CD4-positive, alpha-beta T cell treated with Interferon alpha-2 for 1 hour (primary cell): Measurements from ENCODE around the gene KIAA0513.

ENCODE experiments used
- DNase-seq, 2 donors: peaks; one replicate each; pipeline ENCODE4 v3.0.0-alpha.2; 2020 to 2022

KIAA0513 gene, protein sequence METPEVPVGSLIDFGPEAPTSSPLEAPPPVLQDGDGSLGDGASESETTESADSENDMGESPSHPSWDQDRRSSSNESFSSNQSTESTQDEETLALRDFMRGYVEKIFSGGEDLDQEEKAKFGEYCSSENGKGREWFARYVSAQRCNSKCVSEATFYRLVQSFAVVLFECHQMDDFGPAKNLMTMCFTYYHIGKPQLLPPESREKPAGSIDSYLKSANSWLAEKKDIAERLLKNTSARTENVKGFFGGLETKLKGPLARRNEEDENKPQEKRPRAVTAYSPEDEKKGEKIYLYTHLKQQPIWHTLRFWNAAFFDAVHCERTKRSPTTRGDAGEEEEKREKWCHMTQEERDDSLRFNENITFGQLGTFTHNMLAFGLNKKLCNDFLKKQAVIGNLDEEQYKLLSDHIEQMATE

DNA sequence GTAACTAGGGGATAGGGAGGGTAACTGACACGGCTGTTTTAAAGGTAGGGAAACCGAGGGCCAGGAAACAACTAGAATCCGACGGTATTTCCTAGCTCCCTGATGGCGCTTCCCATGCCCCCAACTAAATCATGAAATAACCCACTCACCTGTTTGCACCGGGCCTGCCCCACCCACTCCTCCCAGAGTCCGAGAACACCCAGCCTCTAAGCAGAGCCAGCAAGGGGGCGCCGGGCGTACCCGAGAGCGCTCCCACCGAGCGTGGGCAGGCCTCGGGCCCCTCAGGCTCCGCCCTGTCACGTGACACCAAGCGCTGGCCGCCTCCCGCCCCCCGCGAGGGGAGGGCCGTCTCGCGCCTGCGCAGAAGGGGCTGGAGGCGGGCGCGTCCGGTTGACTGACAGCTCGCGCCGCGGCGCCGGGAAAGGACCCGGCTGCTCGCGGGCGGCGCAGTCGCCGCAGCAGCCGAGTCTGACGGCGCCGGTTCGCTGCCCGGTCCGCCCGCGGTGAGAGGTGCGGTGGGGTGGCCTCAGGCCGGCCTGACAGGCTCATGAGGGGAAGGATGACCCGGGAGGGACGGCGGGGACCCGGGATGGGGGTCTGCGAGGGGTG, at the start of gene KIAA0513:
Gene KIAA0513 (plus strand): TSS at position 447 of the 609 bp plus-strand sequence. CDS start 39,277 bp downstream, outside the sequence.
- DNase-seq: peak; percentile 94 to 97

DNA sequence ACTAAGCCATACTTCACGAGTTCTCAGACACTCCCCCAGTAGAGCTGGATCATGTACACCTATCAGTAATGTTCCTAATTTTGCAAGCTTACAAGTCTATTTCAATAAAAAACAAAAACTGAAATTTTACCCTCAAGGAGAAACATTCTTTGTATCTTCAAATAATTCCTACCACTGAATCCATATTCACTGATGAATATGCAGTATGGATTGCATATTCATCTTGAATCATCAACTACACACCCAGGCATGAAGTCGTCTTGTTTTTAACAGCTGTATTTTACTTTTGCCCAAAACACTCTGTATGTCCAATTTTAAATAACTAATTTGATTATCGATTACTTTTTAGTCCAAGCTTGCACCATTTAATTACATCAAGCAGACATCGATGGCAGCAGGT, 48.1 kb upstream of the KIAA0513 start:
- DNase-seq: no peak

DNA sequence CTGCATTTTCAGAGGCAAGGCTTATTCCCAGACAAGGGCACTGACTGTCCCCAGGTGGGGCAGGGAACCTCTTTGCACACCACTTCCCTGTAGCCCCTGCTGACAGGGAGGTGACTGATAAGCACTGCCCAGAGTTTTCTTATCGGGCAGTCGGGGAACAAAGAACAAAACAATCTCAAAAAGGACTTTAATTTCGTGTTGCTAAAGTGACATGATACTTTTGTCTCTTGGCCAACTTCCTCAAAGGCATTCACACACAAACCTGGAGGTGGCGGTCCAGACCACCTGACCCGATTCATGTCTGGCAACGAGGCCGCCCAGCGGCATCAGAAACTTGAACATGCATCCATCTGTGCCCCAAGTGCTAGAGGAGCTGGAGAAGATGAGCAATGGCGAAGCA, 45.2 kb upstream of the KIAA0513 start:
- peak; percentile 13 to 27 for DNase-seq

DNA sequence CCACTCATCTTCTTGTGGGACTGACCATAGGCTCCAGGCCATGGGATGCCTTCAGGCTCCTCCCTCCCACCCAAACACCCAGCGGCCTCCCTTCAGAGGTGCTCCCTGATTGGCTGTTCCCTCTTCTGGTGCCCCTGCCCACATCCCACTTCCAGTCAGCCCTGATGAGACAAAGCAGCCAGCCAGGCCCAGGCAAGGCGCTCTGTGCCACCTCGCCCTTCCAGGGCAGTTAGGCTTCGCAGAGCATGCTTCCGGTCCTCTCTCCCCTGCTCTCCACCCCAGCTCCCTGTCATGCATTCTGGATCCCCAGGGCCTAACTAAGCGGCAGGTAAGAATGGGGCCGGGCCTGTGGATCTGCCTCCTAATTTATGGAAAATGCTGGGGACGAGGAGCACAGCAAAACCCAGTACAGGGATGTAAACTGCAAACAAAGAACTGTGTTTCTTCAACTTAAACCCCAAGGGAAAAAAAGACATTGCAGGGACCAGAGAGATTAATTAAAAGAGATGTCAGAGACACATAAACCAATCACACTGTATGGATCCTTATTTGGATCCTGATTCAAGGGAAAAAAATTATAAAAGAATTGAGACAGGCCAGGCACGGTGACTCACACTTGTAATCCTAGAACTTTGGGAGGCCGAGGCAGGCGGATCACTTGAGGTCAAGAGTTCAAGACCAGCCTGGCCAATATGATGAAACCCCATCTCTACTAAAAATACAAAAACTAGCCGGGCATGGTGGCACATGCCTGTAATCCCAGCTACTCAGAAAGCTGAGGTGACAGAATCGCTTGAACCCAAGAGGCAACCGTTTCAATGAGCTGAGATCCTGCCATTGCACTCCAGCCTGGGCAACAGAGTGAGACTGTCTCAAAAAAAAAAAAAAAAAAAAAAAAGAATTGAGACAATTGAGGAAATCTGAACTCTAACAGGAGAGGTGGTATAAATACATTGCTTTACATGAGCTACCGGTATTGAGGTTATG, 42.2 kb upstream of the KIAA0513 start:
- DNase-seq: no peak

DNA sequence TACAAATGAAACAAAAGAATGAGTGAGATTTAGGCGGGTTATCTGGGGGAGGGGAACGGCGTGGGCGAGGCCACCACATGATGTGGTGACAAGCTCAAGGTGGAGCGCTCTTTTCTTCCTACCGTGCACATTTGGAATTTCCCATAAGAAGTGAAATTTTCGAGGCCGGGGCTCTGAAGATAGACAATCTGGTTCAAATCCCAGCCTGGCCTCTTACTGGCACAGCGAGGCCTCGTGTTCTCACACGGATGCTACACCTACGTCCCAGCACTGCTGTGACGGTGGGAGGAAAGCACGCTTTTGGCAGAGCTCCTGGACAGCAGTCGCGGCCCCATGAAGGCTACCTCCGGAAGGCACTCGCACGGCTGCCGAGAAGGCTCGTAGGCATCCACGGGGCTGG, 41.5 kb upstream of the KIAA0513 start:
- no peak for DNase-seq

DNA sequence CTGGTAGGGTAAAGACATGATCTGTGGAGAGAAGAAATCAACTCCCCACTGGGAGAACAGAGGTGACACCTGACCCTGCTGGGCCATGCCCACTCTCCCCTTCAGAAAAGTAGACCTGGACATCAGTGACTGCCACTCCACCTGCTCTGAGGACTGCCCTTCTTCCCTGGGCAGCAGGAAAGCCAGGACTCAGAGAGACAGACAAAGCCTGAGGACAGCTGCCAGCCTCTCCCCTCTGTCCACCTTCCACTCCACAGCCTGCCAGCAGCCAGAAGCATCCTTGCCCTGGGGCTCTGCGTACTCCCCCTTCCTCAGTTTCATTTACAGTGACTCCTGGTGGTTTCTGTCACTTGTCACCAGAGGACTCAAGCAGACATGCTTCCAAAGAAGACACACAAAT, 40.7 kb upstream of the KIAA0513 start:
- DNase-seq: no peak

DNA sequence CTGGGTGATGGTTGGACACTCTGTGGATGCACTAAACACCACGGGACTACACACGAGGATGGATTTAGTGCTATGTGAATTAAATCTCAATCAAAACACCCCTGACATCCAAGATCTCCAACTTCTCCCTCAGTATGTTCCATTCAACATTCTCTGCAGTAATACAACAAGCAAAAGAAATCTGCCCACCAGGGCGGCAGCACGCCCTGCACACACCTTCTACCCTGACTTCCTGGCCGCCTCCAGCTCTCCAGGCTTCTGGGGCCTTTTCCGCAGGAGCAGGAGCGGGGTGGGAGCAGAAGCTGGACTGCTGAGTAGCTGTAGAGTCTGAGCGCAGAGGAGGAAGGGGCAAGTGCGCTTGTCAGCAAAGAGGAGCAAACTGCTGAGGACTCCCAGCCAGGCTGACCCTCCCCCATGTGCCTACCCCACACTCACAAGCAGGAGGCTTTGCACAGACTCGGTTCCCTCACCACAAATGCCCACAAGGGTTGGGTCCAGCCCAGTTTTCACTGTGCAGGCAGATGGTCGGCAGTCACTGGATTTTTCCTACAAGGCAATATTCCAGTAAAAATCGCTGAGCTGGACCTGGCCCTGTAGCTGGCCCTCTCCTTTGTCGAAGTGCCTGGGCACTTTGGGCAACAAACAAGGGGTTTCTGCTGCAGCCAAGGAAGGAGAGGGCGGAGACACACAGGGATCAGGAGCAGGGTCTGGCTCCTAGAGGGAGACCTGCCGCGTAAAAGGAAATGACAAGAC, 39.1 kb upstream of the KIAA0513 start:
- no peak for DNase-seq

DNA sequence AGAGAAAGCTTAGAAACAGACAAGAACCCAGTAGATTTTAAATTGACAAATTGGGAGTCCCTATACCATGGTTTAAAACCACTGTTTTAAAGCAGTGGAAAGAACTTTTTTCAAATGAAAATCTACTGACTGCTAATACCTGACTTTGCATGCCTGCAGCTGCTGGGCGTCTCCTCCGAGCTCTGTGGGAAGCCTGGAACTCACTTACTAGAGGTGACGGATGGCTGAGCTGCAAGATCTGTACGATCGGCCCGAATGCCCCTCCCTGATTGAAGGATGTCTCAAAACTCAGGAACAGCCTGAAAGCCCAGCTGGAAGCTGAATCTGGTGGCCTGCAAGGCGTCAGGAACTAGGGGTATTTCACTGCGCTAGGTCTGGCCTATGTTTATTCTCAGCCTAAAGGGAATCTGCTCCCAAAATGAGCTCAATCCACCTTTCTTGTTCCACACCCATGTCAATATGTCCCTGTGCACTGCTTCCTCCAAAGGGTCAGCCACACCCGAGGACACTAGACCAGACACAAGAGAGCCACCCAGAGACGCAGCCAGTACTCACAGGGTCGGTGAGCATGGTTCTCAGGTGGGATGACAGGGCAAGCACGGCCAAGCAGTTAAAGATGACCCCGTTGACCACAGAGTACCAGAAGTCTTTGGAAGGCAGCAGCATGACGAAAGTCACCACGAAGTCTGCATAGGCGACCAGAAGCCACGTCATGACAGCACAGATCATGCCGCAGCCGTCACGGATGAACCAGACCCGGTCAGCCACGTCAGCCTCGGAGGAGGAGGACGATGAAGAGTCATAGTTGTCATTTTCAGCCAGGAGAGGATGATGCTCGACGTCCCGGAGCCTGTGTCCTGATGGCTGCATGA, 37.6 kb upstream of the KIAA0513 start:
- no peak for DNase-seq

DNA sequence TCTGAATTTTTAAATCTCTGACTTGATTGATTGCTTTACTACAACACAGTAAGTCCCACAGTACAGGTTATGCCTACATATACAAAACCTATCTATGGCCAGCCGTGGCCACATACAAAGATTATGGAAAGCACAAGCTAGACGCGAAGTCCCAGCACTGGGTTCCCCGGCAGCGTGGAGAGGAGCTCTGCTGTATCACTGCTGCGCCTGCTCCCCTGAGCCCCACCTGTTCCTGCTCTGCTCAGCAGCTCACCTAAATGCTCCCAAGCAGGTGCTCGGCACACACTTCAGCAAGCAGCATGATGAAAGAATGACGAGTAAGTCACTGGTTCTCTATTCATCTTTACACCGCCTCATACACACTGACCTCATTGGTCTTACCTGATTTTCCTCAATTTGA, 36.8 kb upstream of the KIAA0513 start:
- DNase-seq: no peak

DNA sequence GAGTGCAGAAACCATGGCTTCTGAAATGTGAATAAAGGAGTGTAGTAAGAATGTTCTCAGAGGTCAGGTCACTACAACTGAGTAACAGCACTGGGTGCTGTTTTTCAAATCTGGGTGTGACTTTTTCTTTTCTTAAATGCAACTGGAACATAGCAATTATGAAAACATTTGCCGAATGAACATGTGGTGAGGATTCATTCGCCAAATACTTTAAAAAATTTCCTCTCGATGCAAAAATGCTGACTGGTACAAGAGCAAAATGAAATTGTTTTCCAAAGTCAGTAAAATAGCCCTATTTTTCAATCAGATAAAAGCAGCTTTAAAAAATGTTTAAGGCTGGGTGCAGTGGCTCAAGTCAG, 34.9 kb upstream of the KIAA0513 start:
- no peak for DNase-seq

DNA sequence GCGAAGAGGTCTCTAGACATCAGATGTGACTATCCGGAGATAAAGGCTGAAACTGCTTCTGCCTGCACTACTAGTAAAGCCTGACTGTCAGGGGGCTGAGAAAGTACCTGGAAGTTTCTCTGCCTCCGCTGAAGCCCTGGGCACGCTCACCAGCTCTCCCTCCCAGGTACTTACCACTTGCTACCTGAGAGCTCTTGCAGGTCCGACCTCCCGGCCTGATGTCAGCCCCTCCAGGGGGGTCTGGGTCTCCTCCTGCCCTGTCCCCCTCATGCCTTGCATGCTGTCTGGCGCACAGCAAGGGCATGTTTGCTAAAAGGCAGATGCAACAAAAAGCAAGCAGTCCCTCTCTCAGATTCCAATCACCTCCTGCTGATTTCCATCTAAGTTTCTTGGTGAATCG, 33.7 kb upstream of the KIAA0513 start:
- no peak for DNase-seq

DNA sequence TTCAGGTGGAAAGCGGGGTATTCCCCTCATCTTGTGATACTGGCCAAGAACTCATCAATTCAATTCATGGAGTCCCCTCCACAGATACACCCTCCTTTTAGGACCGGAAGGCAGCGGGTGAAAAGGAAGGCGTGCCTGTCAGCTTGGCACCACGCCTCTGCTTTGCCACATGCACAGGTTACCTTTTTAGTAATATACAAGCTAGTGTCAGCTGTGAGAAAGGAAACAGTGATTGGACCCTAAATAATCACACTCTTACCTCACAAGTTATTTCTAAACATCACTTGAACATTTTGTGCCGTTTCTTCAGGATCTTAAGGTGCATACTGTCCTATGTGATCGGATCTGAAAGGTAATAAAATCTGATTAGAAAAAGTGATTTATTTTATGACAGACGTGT, 31.9 kb upstream of the KIAA0513 start:
- DNase-seq: peak in 1 of 2 donors; percentile 52

DNA sequence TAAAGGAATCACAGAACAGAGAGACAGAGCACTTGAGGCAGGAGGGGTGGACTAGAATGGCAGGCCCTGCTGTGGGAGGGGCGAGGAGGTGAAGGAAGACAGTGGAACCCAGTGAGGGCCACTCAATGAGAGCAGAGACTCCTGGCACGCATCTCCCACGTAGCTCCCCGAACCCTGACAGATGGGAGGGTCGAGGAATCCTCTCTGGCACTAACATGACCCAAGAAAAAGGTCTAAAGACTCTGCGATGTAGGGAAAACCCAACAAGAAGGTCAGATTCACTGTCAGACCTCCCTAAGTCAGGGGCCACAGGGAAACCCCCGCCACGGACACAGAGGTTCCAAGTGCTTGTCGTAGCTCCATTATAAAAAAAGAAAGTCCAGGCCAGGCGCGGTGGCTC, 31.2 kb upstream of the KIAA0513 start:
- DNase-seq: no peak

DNA sequence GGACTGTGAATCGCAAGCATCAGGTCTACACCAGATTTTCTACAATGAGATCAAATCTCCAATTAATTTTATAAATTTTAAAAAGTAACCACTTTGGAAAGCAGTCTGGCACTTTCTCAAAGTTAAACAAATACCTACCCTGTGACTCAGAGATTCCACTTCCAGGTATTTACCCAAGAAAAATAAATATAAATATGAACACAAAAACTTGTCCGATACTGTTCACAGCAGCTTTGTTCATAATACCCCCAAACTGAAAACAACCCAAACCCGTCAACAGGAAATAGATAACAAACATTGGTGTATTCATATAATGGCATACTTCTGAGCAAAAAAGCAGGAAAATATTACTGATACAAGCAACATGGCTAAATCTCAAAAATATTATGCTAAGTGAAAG, 28.4 kb upstream of the KIAA0513 start:
- no peak for DNase-seq

DNA sequence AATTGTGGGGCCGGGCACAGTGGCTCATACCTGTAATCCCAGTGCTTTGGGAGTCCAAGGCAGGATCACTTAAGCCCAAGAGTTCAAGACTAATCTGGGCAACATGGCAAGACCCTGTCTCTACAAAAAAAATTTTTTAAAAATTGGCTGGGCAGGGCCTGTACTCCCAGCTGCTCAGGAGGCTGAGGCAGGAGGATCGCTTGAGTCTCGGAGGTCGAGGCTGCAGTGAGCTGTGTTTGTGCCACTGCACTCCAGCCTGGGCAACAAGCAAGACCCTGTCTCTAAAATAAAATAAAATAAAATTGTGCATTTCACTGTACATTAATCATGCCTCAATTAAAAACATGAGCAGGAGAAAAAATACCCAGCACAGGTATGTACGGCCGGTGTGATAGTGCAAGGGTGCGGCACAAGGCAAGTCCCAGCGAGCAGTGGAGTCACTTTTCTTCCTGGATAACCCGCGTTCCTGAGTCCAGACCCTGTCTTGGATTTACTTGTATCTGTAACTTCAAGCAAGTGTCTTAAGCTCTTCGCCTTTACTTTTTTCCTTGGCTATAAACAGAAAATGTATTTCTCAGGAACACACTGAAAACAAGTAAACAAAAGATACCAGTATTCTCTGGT, 27.6 kb upstream of the KIAA0513 start:
- DNase-seq: no peak

DNA sequence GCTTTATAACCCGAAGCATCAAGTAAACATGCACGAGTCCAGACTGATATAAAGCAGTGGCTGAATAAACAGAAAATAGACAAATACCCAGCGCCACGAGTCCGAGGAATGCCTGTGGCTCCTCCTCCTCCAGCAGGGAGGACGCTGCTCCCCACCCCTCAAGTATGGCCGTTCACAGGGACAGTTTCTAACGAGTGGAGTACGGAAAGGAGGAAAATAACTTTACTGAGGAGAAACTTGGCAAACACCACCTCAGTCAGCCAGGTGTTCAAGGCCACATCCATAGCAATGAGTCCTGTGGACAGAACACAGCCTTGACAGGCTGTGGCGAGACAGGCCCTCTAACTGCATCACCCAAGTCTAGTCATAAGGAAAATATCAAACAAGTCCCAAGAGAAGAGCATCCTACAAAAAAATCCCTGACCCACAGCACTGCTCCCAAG, 25.5 kb upstream of the KIAA0513 start:
- DNase-seq: no peak

DNA sequence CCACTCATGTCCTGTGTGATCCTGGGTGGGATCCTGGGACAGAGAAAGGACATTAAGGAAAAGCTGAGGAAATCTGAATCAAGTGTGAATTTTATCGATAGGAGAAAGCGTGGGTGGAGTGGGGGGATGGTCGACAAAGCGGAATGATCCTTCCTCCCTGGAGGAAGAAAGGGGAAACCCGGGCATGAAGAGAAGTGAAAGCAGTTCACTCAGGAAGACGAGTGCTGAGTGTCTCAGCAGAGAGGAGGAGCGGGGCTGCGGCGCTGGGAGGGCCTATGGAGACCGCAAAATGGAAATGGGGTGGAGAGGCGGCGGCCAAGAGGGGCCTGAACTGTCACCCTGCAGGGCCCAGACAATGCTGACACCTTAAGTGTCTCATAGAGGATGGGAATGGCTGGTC, 25.0 kb upstream of the KIAA0513 start:
- peak in 1 of 2 donors; percentile 28 for DNase-seq

DNA sequence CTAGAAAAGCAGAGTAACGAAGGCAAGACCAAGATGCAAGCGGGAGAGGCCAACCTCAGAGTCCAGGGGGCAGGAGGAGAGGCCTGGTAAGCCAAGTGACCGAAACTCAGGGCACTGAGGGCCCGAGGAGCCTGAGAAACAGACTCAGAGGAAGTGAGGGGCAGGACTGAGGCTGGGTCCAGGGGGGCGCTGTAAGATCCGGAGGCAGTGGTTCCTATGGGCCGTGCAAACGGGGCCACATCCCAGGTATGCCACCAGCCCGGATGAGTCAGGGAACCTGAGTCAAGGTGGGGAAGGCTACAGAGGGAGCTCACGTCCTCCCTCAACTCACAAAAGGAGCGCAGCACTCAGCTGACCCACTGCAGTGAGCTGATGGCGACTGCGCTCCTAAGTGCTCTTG, 24.5 kb upstream of the KIAA0513 start:
- DNase-seq: no peak

DNA sequence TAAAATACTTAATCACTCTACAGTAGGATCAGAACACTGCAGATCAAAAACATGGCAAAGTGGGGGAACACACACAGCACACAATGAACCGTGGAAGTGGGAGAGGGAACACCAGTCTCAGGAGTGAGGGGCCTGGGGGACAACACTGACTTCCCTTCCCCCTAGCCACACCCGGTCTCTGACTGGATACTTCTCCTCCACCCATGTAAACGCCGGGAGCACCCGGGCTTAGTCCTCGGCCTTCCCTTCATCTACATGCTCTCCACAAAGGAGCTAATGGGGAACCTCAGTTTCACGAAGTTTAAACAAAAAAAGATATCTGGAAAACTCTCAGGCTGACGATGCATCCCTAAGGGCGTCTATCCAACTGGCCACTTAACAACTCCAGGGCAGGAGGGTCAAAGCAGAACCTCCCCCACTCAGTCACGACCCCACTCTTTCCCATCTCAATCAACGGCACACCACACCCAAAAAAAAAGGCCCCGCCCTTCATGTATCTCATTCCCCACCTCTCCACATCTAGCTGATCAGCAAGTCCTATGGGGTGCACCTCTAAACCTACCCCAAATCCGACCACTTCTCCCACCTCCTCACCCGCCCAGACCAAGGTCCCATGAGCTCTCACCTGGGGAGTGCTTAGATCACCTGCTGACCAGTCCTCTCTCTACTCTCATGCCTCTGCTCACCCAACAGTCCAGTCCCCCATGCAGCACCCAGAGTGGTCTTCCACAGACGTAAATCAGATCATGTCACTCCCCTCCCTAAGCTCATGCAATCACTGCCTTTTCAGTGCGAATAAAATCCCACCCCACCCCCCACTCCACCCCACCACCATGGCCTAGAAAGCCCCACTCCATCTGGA, 23.6 kb upstream of the KIAA0513 start:
- no peak for DNase-seq

DNA sequence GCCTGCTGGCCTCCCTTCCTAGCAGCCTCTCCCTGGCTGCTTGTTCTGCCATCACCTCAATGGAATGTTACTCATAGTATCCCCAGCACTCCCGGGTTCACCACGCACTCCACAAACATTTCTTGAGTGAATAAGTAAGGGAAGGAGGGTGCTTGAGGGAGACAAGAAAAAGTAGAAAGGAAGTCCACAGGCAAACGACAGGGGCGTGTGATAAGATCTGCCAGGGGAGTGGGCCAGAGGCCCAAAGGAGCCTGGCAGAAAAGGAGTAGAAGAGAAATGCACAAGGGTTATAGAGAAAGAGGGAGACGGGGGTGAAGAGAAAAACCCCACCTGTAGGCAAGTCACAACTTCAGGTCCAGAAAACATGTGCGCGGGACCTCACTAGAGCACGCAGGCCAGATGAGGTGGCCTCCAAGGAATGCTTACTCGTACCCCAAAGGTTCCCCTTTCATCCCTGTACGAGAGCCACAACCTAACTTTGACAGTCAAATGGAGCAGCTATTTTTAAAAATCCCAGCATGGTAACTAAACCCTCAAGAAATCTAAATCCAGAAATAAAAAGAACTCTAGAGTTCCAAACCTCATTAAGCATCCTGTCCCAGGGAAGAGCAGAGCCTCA, 22.9 kb upstream of the KIAA0513 start:
- no peak for DNase-seq
